NOMO-1 treated with DMSO at 0.1 percent for 48 hours (cell line): ENCODE data around the gene RBM8A.

Source experiments
- DNase-seq: peaks from one replicate; lab custom pipeline; 2025; ENCODE audit not compliant: unreplicated experiment; lab: John Stamatoyannopoulos, UW

Gene RBM8A

GRCh38 chr1:145918144-145918991, 8.9 kb downstream of the RBM8A start, which contains the start of gene PEX11B:
Gene PEX11B (minus strand): TSS chr1:145918717. CDS start chr1:145918688, 29 bp downstream.
- peak; percentile 95 for DNase-seq

DNA sequence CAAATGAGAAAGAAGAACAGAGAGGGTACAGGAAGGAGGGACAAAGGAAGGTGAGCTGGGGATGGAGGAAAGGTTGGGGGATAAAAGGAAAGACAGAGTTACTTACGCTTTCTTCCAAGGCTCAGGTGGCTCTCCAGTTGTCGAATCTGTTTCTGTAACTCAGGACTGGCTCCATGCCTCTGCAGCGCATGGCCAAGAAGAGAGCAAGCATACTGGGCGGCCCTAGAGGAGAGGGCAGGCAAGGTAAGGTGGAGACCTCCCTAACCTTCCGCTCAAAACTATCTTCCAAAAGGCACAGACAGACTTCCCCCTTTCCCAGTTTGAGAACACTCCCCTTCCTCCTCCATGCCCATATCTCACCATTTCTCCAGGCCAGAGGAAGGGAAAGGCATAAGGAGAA, 9.7 kb downstream of the RBM8A start:
- no peak for DNase-seq

DNA sequence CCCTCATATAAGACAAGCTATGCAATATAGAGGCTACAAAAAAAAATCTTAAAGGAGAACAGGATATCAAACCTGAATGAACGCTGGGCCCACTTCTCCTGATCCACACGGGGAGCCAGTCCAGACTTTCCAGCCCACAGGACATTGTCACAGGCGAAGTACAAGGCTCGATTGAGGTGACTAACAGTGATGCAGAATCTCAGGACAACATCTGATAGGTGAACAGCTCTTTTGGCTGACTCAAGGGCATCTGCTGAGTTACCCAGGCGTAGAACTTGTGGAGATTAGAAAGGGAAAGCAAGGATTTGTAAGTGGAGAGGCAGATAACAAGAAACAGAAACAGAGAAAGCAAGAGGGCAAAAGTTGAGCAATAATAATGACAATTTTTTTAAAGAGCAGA, 10.5 kb downstream of the RBM8A start:
- DNase-seq: no peak

DNA sequence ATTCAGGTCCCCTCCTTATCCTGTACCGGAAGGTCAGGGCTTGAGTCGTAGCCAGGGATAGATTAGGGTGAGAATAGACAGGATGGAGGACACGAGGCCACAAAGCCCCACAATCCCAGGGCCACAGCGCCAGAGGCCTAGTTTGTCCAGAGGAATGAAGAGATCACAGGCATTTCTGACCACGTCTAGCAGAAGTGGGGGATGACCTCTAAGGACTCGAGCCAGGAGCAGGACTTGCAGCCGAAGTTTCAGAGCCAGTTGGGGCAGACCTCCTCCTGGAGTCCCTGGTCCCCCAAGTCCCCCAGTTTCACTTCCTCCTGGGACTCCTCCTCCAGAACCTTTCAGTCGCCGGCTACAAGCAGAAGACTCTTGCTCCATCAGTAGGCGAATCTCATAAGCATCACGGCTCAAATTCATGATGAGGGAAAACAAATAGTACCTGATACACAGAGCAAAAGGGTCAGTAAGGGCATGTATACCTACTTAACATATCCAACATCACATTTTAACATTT, 15.1 kb downstream of the RBM8A start:
- no peak for DNase-seq

DNA sequence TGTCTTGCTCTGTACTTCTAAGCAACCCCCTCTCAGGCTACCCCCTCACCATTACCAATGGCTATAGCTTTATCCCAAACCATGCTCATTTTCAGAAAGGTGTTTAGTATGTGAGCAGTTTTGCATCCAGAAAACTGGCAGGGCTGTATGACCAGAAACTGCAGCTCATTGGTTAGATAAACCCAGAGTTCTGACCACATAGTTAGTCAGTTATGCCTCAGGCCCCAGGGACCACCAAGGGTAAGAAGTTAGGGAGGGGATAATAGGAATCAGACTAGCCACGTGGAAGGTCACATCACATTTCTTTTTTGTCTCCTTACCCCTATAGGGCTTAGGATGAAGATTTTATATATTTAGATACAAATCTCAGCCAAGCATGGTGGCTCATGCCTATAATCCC, 18.6 kb downstream of the RBM8A start:
- no peak for DNase-seq

GRCh38 chr1:145906954-145907753, 20.1 kb downstream of the RBM8A start:
- no peak for DNase-seq

GRCh38 chr1:145901312-145902021, 25.8 kb downstream of the RBM8A start:
- no peak for DNase-seq

DNA sequence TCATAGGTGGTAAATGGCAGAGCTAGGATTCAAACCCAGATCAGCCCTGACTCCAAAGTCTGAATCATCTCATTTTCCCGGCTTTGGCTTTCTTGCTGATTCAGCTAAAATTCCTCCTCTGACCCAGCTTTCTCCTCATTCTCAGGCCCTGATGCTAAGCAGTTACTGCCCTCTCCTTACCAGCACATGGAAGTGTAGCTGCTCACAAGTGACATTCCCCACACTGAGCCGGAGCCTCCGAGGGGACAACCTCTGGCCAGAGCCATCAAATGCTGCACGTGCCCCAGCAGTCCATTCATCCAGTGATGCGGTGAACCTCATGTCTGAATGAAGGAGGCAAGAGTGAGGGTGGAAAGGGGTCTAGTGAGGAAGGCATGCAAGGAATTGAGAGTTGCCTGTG, 28.5 kb downstream of the RBM8A start:
- no peak for DNase-seq

- no peak for DNase-seq
These were observed 29.3 kb downstream of the RBM8A start for GRCh38 chr1:145897969-145898368.

DNA sequence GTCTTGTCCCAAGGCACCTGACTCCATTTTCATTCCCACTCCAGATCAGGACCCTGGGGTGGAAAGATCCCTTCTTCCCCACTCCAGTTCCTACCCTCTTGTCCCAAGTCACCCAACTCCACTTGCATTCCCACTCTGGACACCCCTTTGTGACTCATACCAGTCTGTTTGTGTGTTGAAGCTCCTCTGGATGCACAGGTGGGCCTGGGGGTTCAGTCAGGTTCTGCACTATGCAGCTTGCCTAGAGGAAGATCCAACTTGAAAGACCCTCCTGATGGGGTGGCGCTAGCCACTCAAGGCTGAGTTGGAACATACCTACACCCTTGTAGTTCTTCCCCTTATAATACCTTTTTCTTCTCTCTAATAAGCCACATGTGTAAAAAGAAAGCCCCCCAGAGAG, 31.8 kb downstream of the RBM8A start:
- DNase-seq: no peak

DNA sequence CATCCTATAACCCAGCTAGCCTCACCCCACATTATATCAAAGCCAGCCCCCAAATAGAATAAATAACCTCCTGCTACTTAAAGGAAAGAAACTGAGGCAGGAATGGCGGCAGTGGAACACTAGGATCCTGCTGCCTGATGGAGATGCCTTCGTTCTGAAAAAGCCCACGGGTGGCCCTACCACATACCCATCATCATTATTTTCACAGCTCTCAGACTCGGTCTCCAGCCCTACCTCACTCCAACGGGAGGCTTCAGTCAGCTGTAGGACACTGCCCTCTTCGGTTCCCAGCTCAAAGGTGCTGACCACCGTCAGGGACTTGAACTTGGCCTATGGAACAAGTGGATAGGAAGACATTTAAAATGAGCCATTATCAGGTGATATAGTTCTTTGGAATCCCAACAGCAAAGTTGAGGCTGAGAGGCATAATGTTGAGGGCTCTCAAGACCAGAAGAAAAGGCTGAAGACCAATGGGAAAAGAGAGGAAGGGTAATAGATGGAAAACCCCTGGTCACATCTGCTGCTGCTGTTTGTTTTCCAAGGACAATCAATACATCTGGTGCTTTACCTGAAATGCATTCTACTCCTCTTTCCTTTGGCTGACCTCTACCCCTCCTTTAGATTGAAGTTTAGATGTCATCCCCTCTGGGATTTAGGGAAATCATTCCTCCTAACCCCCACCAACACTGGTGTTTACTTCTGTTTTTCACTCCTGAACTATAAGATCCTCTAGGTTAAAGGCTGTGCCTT, 33.8 kb downstream of the RBM8A start:
- no peak for DNase-seq

DNA sequence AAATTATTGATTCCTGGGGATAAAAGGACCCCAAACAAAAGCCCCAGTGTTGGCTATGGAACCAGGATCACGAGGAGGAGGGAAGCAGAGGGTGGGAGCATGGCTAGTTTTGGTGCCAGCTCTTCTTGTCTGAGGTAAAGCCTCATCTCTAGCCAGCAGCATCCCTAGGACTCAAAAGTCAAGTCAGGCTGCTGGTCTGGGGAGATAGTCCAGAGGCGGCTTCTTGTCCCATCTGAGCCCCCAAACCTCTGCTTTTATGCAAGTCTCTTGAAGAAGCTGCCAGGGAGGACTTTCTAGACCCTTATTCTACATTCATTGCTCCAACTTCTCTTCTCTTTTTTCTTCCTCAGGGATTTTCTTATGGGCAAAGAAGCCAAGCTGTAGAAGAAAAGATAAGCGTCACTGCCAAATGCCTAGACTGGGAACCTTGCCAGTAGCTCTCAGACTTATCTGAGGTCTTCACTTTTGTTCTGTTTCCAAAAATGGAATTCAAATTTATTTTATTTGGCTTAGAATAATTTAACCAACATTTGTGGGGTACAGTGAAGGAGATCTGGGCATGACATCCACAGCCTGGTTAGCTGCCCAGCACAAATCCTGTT, 34.7 kb downstream of the RBM8A start:
- no peak for DNase-seq

DNA sequence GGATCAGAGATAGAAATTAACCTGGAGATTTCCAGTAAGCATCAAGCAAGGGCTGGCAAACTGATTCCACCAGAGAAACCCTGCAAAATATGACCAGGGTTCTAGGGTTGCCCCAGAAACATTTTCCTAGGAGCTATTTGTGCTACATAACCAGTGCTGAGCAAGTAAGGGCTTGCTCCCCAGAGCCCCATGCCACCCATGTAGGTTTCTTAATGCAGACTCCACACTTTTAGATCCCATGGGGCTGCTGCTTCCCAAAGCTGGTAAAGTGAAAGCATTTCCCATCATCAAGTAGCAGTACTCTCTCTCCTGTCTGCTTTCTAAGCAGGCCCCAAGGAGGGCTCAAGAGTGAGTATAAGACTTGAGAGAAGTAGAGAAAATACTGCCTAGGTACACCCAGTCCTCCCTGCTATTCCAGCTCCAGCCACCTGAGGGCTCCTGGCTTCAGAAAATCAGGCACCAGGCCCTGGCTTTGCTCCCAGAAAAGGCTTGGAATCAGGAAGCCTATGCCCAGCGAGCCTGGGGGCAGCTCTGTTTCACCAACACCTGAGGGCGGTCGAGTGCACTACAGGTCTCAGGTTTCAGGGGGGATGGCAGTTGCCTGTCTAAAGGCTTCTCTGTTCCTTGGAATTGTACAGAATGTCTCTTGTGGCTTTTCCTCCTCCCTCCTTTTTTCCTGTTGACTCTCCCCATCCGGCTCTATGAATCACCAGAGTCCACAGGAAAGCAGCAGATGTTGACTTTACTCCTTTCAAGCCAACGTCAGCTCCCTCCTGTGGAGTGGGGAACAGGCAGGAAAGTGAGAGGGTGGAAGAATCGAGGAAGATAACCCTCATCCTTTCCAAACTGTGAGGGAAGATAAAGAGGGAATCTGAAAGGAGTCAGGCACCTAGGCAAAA, 35.4 kb downstream of the RBM8A start:
- peak; percentile 30 for DNase-seq

- DNase-seq: no peak
These were observed 36.1 kb downstream of the RBM8A start for GRCh38 chr1:145891143-145891542.

- no peak for DNase-seq
These were observed 37.6 kb downstream of the RBM8A start for GRCh38 chr1:145889722-145890121.

DNA sequence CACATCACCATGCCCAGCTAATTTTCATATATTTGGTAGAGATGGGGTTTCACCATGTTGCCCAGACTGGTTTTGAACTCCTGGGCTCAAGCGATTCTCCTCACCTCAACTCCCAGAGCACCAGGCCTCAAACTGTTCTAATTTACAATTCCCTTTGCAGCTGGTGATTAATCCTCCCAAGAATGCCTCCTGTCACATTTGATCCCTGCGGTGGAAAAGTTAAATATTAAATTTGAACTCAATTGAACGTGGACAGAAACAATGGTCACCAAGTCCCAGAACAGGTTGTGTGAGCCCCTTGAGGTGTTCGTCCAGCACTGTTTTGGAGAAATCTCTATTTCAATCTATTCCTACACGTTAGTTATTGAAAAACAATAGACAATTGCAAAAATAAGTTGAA, 39.7 kb downstream of the RBM8A start:
- no peak for DNase-seq

DNA sequence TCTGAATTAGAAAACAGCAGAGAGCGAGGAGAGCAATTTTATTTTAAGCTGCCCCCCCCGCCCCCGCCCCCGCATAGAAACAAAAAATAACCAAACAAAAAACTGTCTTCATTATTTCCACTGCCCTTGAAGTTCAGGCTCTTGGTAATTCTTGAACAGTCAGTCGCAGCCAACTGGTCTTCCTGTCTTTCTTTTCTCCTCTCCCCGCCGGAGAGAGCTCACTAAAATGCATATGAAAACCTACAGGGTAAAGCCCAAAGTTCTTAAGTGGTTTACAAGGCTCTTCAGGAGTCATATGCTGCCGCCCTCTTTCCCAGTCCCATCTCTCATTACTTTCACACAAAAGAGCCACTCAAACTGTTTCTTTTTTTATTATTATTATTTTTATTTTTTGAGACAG, 40.5 kb downstream of the RBM8A start:
- DNase-seq: no peak

DNA sequence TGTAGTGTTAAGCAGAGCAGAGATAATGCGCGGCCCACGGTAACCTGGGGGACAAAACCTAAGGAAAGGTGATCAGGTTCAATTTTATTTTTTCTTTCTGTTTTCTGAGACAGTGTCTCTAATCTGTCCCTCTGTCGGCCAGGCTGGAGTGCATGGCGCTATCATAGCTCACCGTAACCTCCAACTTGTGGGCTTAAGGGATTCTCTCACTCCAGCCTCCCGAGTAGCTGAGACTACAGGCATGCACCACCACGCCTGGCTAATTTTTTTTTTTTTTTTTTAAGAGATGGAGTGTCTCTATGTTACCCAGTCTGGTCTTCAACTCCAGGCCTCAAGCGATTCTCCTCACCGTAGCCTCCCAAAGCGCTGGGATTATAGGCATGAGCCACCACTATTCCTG, 40.9 kb downstream of the RBM8A start:
- DNase-seq: no peak

DNA sequence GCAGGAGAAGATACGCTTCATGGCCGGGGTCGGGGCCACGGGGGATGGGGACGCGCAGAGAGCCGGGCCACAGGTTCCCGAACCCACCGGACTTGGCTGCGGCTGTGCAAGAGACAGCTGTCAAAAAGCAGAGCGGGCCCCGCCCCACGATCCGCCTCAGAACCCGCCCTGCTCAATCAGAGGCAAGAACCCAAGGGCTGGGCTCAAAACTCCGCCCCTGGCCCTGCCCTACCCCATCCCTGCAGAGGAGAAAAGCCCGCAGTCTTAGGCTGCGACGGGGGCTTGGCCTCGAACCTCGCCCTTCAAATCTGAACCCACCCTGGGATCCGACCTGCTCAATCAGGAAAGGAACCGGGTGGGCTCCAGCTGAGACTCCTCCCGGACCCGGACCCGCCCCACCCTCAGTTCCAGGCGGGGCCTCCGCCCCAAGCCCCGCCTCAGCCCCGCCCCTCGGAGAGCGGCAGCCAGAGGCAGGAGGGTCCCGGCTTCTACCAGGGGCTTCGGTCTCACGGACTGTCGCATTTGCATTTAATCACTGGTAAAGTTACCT, 41.5 kb downstream of the RBM8A start, which contains the start of gene ANKRD35:
TSS of gene ANKRD35 (minus strand) at position 129 of the 550 bp plus-strand sequence. CDS start at position 21, 108 bp downstream.
- peak; percentile 63 for DNase-seq
